Peyer's patch (tissue), 4 donors: Measurements from ENCODE around the gene MRPL3.

Source experiments
- CTCF ChIP-seq, 6 experiments: fragments of 450-650 bp in 4 of 6; fragments of 200-600 bp in 2 of 6; sonication (generic) in 1 of 6; IDR thresholded peaks; one replicate each; pipeline ENCODE4 v1.5.1; 2017 to 2019; ENCODE audit warnings: antibody characterized with exemption in 6 of 6, mild to moderate bottlenecking in 3 of 6, moderate library complexity in 1 of 6
- POLR2A ChIP-seq, 2 donors: fragments of 450-650 bp; IDR thresholded peaks; one replicate each; pipeline ENCODE4 v1.5.1; 2017; ENCODE audit warnings: antibody characterized with exemption in 2 of 2, mild to moderate bottlenecking in 2 of 2, moderate library complexity in 2 of 2

- TF ChIP-seq CTCF (IDR thresholded peaks at IDR 0.05) (no peak), POLR2A (IDR thresholded peaks at IDR 0.05) (no peak)
These were observed 25.0 kb downstream of the MRPL3 start for GRCh38 chr3:131477813-131478212.
